H1 (cell line): Measurements from ENCODE around the gene GRIK1. TPM values are rescaled to one million over a fixed set of nuclear protein-coding genes. Genes with fewer than 3 reads are reported as not detected.

Experiments
- BRCA1 ChIP-seq: IDR thresholded peaks from 2 replicates; pipeline ENCODE4 v1.6.1; 2012; ENCODE audit warnings: low read depth, low read length, improper control_type of control experiment
- CHD1 ChIP-seq: IDR thresholded peaks from 2 replicates; pipeline ENCODE4 v1.6.1; 2012; ENCODE audit warnings: low read depth, low read length, improper control_type of control experiment
- CHD7 ChIP-seq: fragments of 300-600 bp; sonication (generic); IDR thresholded peaks from 2 replicates; pipeline ENCODE4 v1.7.1; 2012; ENCODE audit warnings: low read length, moderate library complexity, mild to moderate bottlenecking, inconsistent platforms; ENCODE audit not compliant: insufficient replicate concordance
- EZH2 ChIP-seq: fragments of 200-600 bp; sonication (generic); IDR thresholded peaks from 2 replicates; pipeline ENCODE4 v1.7.1; 2012; ENCODE audit warnings: low read depth, mild to moderate bottlenecking, moderate library complexity, low read length, inconsistent platforms; ENCODE audit not compliant: severe bottlenecking
- POLR2A ChIP-seq, 2 experiments: IDR thresholded peaks; 1 replicate in 1 of 2; 2 replicates in 1 of 2; pipeline ENCODE4 v1.6.1; 2011; ENCODE audit warnings: low read depth in 2 of 2, low read length in 2 of 2, mild to moderate bottlenecking in 2 of 2; ENCODE audit errors: control extremely low read depth in 1 of 2
- polyA plus RNA-seq, 7 experiments: library from polyadenylated mRNA; depleted of rRNA in 3 of 7; stranded (reverse) in 5 of 7; unstranded in 2 of 7; fragments of >200 nt in 5 of 7; fragments of 200-250 nt in 2 of 7; gene quantifications; 1 replicate in 5 of 7; 2 replicates in 1 of 7; 4 replicates in 1 of 7; pipeline versions ENCODE4 v1.2.1 to v1.2.3, GENCODE V29; 2011 to 2013; ENCODE audit warnings: missing spikeins in 2 of 7, mixed read lengths in 2 of 7
- total RNA-seq: library from RNA; stranded (reverse); fragmentation: NEBNext Ultra II Directional; extraction: Animal tissue kit (Norgen Biotek cat#: 25700); gene quantifications from 2 replicates; pipeline ENCODE4 v1.2.1, GENCODE V29; 2021

The GRIK1 gene
- total and polyA plus RNA-seq, 2 of the 8 experiments (the other 6 are each of a cell fraction or from before 2014, with no cell fraction given), result 0.11 to 0.32 TPM

GRCh38 chr21:29949991-29950390 lies 10.2 kb upstream of the GRIK1 start (continued):
- TF ChIP-seq CHD7 (no peak), CHD1 (no peak), BRCA1 (no peak), EZH2 (no peak), POLR2A (IDR thresholded peaks at IDR 0.05; ENCODE audit: control extremely low read depth in 1 of 2, low read depth in 2 of 2, low read length in 2 of 2) (no peak)
